Astrocyte (in vitro differentiated cells and primary cell): ENCODE results near the gene ANKDD1A. TPM values are rescaled to one million over a fixed set of nuclear protein-coding genes. Genes with fewer than 3 reads are reported as not detected.

Experiments used
- DNase-seq: peaks from one replicate; pipeline ENCODE4 v3.0.0-alpha.2; 2010; ENCODE audit warnings: low read depth
- FAIRE-seq: peaks from 2 replicates; lab custom pipeline; 2011; peaks lifted over from hg19 to GRCh38; lab: Jason Lieb, UNC
- H2AFZ ChIP-seq: 2 replicates; pipeline ENCODE4 v1.6.0; 2012; ENCODE audit warnings: low read depth, low read length, inconsistent platforms
- H3K27ac ChIP-seq: 2 replicates; pipeline ENCODE4 v1.5.1; 2011; ENCODE audit warnings: low read depth, low read length, inconsistent platforms
- H3K27me3 ChIP-seq: 2 replicates; pipeline ENCODE4 v1.6.0; 2011; ENCODE audit warnings: low read length, inconsistent platforms; ENCODE audit not compliant: insufficient read depth
- H3K36me3 ChIP-seq: 2 replicates; pipeline ENCODE4 v1.5.1; 2011; ENCODE audit warnings: low read length, inconsistent platforms; ENCODE audit not compliant: insufficient read depth
- H3K4me1 ChIP-seq: 2 replicates; pipeline ENCODE4 v1.5.1; 2011; ENCODE audit warnings: low read length, inconsistent platforms; ENCODE audit not compliant: insufficient read depth
- H3K4me2 ChIP-seq: 2 replicates; pipeline ENCODE4 v1.6.0; 2012; ENCODE audit warnings: low read length, inconsistent platforms
- H3K4me3 ChIP-seq: 2 replicates; pipeline ENCODE4 v1.5.1; 2011; ENCODE audit warnings: low read depth, mild to moderate bottlenecking, low read length, inconsistent platforms; ENCODE audit not compliant: insufficient read depth
- H3K79me2 ChIP-seq: 2 replicates; pipeline ENCODE4 v1.6.0; 2012; ENCODE audit warnings: mild to moderate bottlenecking, low read length, inconsistent platforms; ENCODE audit not compliant: insufficient read depth
- H3K9ac ChIP-seq: 2 replicates; pipeline ENCODE4 v1.6.0; 2012; ENCODE audit warnings: mild to moderate bottlenecking, low read length, inconsistent platforms
- H3K9me3 ChIP-seq: 2 replicates; pipeline ENCODE4 v1.5.1; 2012; ENCODE audit warnings: low read depth, mild to moderate bottlenecking, low read length, inconsistent platforms; ENCODE audit not compliant: insufficient read depth
- H4K20me1 ChIP-seq: 2 replicates; pipeline ENCODE4 v1.6.0; 2012; ENCODE audit warnings: low read length, inconsistent platforms; ENCODE audit not compliant: insufficient read depth
- H3K27ac Mint-ChIP-seq: one replicate; pipeline ENCODE4 v1.8.0; 2021; ENCODE audit warnings: mild to moderate bottlenecking, mixed read lengths; ENCODE audit not compliant: unreplicated experiment
- H3K27me3 Mint-ChIP-seq: one replicate; pipeline ENCODE4 v1.8.0; 2021; ENCODE audit warnings: low read depth, mixed read lengths; ENCODE audit not compliant: unreplicated experiment
- H3K36me3 Mint-ChIP-seq: one replicate; pipeline ENCODE4 v1.8.0; 2021; ENCODE audit warnings: low read depth, mixed read lengths; ENCODE audit not compliant: unreplicated experiment
- H3K4me1 Mint-ChIP-seq: one replicate; pipeline ENCODE4 v1.8.0; 2021; ENCODE audit warnings: low read depth, mixed read lengths; ENCODE audit not compliant: unreplicated experiment
- H3K4me3 Mint-ChIP-seq: one replicate; pipeline ENCODE4 v1.8.0; 2021; ENCODE audit warnings: mild to moderate bottlenecking, moderate library complexity, mixed read lengths; ENCODE audit not compliant: unreplicated experiment
- H3K9me3 Mint-ChIP-seq: one replicate; pipeline ENCODE4 v1.8.0; 2021; ENCODE audit warnings: mild to moderate bottlenecking, mixed read lengths; ENCODE audit not compliant: unreplicated experiment
- CTCF ChIP-seq: IDR thresholded peaks from 2 replicates; pipeline ENCODE4 v1.5.1; 2011; ENCODE audit warnings: low read depth, mild to moderate bottlenecking, inconsistent platforms, low read length, moderate library complexity; ENCODE audit not compliant: insufficient read depth
- EZH2 ChIP-seq: IDR thresholded peaks from 2 replicates; pipeline ENCODE4 v1.6.1; 2012; ENCODE audit warnings: mild to moderate bottlenecking, low read length, inconsistent platforms; ENCODE audit not compliant: insufficient read depth
- total RNA-seq: library from RNA; stranded (reverse); gene quantifications from 2 replicates; pipeline ENCODE4 v1.2.1, GENCODE V29; 2021

ANKDD1A gene
- total RNA-seq, 1 donor from 2014 or later: 1.6 TPM

DNA sequence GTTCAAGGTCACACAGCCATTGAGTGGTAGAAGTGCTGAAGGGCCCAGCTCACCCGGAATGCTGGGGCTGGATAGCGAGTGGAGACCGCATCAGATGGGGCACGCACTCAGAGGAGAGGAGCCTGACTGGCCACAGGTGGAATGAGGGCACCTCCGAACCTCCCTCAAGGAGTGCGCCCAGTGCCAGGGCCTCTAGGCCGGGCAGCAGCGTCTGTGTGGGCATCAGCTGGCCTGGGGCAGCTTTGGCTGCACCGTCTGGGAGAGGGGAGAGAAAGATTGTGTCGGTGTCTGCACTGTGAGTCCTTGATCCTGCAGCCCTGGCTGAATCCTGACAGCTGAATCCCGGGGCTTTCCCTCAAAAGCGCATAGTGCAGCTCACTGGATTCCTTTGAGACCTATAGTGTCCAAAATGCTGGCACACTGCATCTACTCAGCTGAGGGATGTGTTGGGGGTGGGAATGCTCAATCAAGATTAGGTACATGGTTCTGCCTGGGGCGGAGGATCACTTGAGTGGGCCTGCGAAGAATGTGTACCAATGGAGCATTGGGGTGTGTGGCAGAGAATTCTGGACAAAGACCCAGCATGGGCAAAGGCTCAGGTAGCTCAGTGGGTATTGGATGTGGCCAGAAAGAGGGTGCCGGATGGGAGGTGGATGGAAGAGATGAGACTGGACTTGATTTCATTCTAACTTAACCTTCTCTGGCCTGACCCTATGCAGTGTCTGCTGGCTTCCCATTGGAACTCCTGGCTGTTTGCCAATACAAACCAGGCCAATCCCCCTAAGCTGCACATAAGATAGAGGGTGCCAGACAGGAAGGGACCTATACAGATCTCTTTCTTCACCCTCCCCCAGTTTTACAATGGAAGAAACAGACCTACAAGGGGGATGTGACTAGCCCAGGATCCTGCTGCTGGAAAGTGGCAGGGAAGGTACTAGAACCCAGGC, 950 bp downstream of the ANKDD1A start:
- H3K4me1 ChIP-seq: peaks cover 5% of the 10 kb centered on the region
- Mint-ChIP-seq H3K36me3 (peaks cover 6% of the 10 kb centered on the region), H3K4me3 (peak overlapping the region; percentile 70), H3K27me3 (peaks cover 38% of the 10 kb centered on the region), H3K4me1 (no peaks in the 10 kb centered on the region), H3K27ac (no peak overlapping the region), H3K9me3 (no peaks in the 10 kb centered on the region)
- TF ChIP-seq CTCF (no peak), EZH2 (no peak)
- FAIRE-seq (no peak), DNase-seq (no peak)
- no peaks in the 10 kb centered on the region for H3K36me3 ChIP-seq
- H3K9me3 ChIP-seq: no peaks in the 10 kb centered on the region
- no peaks in the 10 kb centered on the region for H4K20me1 ChIP-seq
- no peaks in the 10 kb centered on the region for H3K79me2 ChIP-seq
- H2AFZ ChIP-seq: peak overlapping the region; percentile 92
- no peak overlapping the region for H3K27ac ChIP-seq
- H3K4me2 ChIP-seq: peak overlapping the region; percentile 92
- H3K9ac ChIP-seq: peak overlapping the region; percentile 24
- H3K4me3 ChIP-seq: no peak overlapping the region
- no peaks in the 10 kb centered on the region for H3K27me3 ChIP-seq

GRCh38 chr15:64915518-64916227, 4.0 kb downstream of the ANKDD1A start:
- no peaks in the 10 kb centered on the region for H3K4me1 Mint-ChIP-seq
- Histone ChIP-seq H3K79me2 (no peaks in the 10 kb centered on the region), H3K4me3 (no peak overlapping the region), H3K36me3 (no peaks in the 10 kb centered on the region), H4K20me1 (no peaks in the 10 kb centered on the region), H3K27me3 (no peaks in the 10 kb centered on the region), H3K4me2 (no peak overlapping the region), H2AFZ (no peak overlapping the region), H3K9ac (no peak overlapping the region), H3K9me3 (no peaks in the 10 kb centered on the region), H3K27ac (no peak overlapping the region), H3K4me1 (peaks cover 5% of the 10 kb centered on the region)
- H3K4me3 Mint-ChIP-seq: no peak overlapping the region
- H3K27ac Mint-ChIP-seq: no peak overlapping the region
- no peak for TF ChIP-seq EZH2
- no peak for TF ChIP-seq CTCF
- no peak for DNase-seq
- no peak for FAIRE-seq
- no peaks in the 10 kb centered on the region for H3K9me3 Mint-ChIP-seq
- H3K27me3 Mint-ChIP-seq: peaks cover 46% of the 10 kb centered on the region
- peaks cover 11% of the 10 kb centered on the region for H3K36me3 Mint-ChIP-seq
